ENCODE results near the gene DYNC2H1.

- TF ChIP-seq CTCF (conservative IDR thresholded peaks at IDR 0.05; ENCODE audit: low read depth, low read length) (peak; percentile 36; the same call in 1 of the 2 replicates), EZH2phosphoT487 (IDR thresholded peaks at IDR 0.05; ENCODE audit: borderline replicate concordance, low read length) (no peak)
Measured at GRCh38 chr11:103433386-103434072, 324.3 kb downstream of the DYNC2H1 start.

Measured in PC-3 (cell line).